WI38 (cell line): ENCODE results near the gene TRERF1.

ENCODE experiments used
- H3K4me3 ChIP-seq: 2 replicates; pipeline ENCODE4 v1.5.1; 2011; ENCODE audit warnings: low read depth, mild to moderate bottlenecking, control low read depth, low read length
- CTCF ChIP-seq: IDR thresholded peaks from 2 replicates; pipeline ENCODE4 v1.5.1; 2012; ENCODE audit warnings: low read depth, mild to moderate bottlenecking, control low read depth, low read length

TRERF1 gene

GRCh38 chr6:42279144-42279781 lies 172.5 kb downstream of the TRERF1 start:
- no peak for TF ChIP-seq CTCF
- H3K4me3 ChIP-seq = no peak overlapping the region

DNA sequence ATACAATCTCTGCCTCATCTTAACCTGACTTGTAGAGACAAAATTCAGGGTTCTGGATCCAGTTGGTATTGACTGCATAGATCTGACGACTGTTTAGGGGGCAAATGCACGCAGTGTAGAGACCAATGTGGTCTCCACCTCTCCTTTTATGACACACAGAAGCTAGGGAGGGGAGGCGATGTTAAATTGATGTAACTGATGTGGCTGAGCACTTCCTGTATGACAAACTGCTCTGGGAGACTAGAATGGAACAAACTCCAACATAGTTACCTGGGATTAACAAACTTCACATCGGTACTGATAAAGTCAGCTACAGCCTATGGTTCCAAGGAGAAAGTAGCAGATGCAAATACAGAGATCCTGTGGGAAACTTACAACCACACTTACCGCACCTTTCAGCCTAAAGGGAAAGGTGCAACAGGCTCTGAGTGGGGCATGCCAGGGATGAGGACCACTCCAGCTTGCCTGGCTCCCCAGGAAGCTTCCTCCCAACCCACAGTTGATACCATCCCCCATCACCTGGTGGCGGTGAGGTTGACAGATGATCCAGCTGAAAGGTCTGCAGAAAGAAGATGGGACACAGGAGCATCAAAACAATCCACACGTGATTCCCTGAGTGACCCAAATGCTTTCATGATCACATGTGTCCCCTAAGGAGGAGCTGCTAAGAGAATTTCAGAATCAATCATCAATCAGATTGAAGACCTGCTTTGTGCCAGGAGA lies 173.4 kb downstream of the TRERF1 start:
- no peak overlapping the region for H3K4me3 ChIP-seq
- TF ChIP-seq CTCF = no peak

GRCh38 chr6:42276034-42276890 lies 175.5 kb downstream of the TRERF1 start:
- H3K4me3 ChIP-seq = no peak overlapping the region
- no peak for TF ChIP-seq CTCF

DNA sequence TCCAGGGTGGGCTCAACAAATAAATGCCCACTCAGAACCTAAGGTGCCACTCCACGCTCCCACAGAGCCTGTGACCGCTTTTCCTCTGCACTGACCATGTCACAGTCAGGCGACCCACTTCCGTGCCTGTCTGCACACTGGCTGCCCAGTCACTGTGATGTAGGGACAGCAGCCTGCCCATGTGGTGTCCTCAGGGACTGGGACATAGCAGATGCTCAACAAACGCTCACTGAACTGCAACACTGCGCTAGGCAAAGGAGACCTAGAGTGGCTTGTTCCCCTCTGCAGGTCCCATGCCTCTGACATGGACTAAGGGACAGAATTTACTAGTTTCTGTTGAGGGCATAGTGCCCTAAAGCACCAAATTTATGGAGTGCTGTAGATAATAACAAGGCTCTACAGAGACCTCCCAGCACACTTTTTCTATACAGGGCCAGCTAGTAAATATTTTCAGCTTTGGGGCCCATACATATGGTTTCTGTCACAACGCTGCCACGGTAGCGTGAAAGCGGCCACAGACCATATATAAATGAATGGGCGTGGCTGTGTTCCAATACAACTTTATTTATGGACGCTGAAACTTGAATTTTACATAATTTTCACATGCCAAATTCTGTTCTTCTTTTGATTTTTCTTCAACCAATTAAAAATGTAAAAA lies 176.2 kb downstream of the TRERF1 start:
- TF ChIP-seq CTCF = no peak
- H3K4me3 ChIP-seq = no peak overlapping the region

DNA sequence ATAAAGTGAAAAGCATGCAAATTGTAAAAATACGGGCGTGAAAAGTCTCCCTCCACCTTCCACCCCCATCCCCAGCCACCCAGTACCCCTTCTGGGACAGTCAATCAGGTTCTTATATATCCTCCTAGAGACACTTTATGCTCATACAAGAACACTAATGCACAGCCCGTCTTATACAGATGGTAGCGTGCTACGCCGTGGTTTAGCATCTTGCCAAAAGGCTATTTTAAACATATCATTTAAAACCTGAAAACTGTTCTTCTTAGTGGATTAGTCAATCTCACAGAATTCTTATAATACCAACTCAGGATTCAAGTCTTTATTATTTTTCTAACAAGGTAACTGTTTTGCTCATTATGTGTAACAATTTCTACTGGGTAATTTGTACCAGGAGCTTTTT lies 176.8 kb downstream of the TRERF1 start:
- no peak overlapping the region for H3K4me3 ChIP-seq
- no peak for TF ChIP-seq CTCF

- no peak for TF ChIP-seq CTCF
- no peak overlapping the region for H3K4me3 ChIP-seq
Measured at GRCh38 chr6:42271834-42272805, 179.6 kb downstream of the TRERF1 start.
